ENCODE data around the gene CDH16.

GRCh38 chr16:66947302-66948065 is 28.8 kb upstream of the CDH16 start:
- peak; percentile 99 for TF ChIP-seq CTCF (IDR thresholded peaks at IDR 0.05; ENCODE audit: insufficient read depth, low read depth, low read length)
- TF ChIP-seq EZH2 (IDR thresholded peaks at IDR 0.05; ENCODE audit: insufficient read depth, low read length), result no peak
